Middle frontal gyrus (tissue), 1 donor: ENCODE data around the gene L3MBTL1.

ENCODE experiments used
- DNase-seq: peaks from one replicate; pipeline ENCODE4 v3.0.0-alpha.2; 2015; ENCODE audit warnings: low spot score; ENCODE audit errors: extremely low spot score

L3MBTL1 gene

DNA sequence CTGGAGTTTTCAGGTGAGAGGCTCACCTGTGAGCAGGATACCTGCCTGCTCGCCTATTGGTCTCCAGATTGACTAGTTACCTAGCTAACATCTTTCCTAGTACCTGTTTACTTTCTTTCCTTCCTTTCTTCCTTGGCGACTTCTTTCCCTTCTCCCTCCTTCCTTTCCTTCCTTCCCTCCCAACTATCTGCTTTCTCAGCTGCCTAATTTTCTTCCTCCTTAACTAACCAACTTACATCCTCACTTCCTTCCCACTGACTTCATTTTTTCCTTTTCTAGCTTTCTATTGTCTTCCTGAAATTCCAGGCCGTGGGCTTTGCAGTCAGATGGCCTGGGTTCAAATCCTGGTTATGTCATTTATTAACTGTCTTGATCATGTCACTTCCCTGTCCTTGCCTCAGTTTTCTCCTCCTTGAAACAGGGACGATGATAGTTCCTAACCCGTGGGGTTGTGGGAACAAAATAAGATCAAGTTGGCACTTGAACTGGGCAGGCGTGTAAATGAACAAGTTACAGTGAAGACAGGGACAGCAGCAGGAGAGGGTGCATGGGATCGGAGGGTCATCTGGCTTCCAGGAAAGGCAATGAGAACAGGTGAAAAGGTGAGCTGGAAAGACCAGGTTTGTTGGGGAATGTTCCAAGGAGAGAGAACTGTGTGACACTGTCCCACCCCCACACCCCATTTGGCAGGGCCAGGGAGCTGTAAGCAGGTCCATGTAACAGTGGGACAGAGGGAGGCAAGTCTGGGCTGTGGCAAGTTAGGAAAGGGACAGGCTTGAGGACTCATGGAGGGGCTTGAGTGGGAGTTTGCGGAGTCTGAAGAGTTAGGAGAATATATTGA, 51.9 kb downstream of the L3MBTL1 start:
- DNase-seq = no peak

DNA sequence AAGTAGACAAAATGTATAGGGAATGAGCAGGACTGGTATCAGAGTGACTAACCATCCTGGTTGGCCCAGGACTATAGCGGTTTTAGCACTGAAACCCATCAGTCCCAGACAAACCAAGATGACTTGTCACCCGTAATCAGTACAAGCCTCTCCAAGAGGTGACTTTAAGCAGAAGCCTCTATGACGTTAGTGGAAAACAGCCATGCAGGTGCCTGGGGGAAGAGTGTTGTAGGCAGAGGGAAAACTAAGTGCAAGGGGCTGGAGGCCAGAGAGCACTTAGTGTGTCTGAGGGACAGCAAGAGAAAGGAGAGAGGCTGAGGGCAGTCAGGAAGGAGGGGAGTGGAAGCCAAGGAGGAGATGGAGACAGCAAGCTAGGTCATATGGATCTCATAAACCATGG, 53.5 kb downstream of the L3MBTL1 start:
- no peak for DNase-seq

DNA sequence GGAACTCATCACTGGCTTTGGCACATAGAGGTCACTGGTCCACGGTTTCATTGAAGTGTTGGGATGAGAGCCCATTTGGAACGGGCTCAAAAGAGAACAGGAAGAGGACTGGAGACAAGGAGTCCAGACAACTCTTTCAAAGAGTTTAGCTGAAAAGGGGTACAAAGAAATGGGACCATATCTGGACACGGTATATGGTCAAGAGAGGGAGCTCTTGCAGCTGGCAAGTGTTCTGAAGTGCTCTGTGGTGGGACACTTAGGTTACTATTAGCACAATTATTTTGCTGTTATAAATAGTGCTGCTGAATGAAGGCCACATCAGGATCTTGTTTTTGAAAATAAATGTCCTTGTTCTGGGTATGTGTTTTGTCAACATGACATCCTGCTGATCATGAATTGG, 55.9 kb downstream of the L3MBTL1 start:
- DNase-seq = no peak

DNA sequence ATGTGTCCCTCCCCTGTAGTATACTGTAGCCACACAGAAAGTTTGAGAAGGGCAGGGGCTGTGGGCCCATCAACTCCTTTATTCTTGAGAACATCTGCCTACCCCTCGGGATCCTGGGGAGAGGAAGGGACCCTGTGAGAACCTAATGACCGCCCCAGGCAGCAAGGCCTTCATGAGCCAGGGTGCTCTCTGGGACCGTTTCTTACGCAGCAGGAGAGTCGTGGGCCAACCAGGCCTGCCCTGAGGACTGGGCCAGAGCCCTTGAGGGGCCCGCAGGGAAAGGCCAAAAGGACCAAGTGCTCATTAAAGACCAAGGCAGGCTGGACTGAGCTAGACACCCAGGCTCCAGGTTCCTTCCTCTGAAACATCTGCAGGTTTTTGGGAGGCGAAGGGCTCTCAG, 56.5 kb downstream of the L3MBTL1 start:
- no peak for DNase-seq

DNA sequence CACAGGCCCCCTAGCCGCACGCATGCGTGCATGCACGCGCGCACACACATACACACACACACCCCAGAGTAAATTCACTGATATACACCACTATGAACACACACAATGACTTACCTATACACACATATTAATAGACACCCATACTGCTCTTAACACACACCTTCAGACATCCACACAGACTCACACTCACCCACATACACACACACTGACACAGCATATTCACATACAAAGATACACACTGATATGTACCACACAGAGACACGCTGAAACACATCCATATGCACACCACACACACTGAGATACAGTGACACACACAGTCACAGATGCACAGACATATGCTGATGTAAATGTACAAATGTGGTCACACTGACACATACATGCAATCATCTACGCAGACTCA, 57.0 kb downstream of the L3MBTL1 start:
- DNase-seq = no peak

DNA sequence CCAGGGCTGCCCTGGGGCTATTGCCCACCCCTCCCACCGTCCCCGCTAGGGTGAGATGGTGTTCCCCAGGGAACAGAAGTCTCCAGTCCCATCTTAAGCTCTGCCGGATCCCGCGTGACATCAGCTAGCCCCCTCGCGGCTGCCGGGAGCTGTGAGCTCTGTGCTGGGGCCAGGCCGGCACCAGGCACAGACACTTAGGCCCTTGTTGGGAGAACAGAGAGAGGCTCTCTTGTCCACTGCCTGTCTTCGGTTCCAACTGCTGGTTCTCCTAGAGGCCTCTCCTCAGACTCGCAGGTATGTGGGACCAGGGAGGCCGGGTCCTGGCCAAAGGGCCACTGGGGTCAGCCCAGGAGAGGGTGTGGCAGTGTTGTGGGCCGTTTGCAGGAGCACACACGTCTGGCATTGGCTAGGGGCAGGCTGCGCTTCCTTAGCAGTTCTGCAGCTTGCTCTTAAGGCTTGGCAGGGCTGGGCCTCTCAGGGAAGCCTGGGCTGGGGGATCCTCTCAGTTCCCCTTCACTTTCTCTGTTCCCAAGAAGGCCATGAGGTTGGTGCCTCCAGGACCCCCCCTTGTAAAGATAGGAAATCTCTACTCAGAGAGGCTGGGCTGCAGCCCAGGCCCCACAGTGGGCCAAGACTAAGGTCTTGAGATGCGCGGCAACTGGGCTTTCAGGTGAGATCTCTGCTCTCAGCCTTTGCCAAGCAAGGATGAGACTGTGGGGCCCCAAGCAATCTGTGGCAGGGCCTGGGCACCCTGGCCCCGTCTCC, 57.7 kb downstream of the L3MBTL1 start:
- peak; percentile 24 for DNase-seq

DNA sequence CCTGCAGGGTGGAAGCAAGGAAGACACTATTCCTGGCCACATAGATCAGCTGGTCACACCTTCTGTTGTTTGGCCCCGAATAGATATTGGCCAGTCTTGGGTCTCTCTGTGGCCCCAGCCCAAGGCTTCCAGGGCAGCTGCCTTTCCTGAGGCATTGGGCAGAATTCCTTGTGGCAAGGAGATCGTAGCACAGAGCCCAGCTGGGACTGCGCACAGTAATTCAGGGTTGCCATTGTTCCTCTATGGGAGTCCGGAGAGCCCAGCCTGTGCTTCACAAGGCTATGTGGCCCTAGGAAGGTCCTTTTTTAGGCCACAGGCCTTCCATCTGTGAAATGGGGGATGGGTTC, 58.2 kb downstream of the L3MBTL1 start:
- DNase-seq = no peak

DNA sequence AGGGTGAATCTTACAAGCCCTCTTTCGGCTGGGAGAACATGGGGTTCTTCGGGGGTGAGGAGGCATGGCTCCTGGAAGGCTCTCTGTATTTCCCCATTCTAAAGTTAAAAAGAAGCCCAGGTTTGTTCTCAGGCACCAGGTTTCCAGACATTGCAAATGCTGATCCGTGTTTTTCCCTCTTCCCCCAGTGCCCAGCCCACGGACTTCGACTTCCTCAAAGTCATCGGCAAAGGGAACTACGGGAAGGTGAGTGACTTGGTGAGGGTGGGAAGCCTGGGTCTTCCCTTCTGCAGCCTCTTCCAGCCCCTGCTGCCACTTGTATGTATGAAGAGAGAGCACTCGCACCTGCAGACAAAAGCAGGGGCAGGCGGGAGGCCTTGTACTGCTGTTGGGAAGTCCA, 60.0 kb downstream of the L3MBTL1 start:
- no peak for DNase-seq

DNA sequence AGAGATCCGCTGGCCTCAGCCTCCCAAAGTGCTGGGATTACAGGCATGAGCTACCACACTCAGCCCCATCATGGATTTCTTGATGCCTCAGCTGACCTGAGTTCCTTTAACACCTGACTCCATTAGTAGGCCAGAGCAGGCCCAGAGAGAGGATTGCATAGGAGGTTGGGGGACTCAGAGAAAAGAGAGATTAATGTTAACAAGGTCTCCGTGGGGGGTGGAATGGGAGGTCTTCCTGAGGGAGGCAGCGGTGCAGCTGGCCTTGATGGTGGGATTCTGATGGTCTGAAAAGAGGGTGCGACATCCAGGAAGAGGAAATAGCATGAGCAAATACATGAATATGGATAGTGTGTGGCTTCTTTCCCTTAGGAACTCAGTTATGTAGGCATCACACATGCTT, 61.2 kb downstream of the L3MBTL1 start:
- DNase-seq = no peak

DNA sequence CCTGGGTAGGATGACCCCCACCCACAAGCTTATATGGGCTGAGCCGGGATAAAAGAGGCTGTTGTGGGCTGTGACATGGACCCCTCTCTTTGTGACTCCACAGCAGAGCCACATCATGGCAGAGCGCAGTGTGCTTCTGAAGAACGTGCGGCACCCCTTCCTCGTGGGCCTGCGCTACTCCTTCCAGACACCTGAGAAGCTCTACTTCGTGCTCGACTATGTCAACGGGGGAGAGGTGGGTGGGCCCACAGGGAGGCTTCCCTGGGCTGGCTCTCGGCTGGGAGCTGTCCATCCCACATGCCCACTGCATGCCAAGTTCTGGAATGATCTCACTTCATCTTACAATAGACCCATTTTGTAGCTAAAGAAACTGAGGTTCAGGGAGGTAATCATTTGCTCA, 61.8 kb downstream of the L3MBTL1 start:
- DNase-seq = no peak

DNA sequence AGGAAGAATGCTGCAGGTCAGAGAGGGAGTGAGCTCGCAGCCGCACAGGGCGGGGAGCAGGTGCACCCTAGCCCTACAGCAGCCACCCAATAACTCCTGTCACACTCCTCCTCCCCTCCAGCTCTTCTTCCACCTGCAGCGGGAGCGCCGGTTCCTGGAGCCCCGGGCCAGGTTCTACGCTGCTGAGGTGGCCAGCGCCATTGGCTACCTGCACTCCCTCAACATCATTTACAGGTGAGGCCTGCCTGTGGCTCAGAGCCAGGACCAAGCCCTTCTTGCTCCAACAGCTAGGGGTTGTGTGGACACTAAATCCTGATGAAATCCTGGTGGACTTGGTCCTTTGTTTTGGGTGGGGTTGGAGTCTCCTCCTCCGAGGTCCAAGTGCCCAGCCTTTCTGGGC, 63.0 kb downstream of the L3MBTL1 start:
- no peak for DNase-seq

DNA sequence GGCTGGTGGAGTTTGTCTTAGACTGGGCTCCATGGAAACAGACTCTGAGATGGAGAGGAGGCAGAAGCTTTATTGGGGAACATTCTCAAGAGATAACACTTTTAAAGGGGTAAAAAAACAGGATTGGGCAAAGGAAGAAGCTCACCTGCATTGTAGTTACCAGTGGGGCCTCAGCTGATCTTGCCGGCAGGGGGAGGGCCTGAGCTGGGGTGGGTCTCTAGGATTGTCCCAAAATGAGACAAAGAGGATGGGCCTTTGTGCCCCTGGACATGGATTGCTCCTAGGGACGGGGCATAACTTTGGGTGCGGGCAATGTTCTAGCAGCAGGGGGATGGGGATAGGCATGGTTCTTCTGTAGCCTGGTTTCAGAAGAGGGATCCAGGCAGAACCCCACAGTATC, 63.8 kb downstream of the L3MBTL1 start:
- no peak for DNase-seq

DNA sequence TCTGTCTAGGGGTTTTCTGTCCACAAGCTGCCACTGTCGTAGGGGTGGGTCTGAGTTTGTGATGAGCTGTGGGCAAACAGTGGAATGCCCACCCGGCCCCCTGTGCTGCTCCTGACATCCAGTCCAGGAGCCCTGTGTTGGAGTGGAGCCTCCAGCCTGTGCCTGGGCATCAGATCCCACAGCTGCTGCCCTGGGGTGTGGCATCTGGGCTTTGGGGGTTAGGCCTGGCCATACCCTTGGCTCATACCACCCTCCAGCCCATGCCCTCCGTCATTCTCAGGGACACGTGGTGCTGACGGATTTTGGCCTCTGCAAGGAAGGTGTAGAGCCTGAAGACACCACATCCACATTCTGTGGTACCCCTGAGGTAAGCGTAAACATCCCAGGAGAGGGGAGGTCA, 64.3 kb downstream of the L3MBTL1 start:
- DNase-seq = no peak

DNA sequence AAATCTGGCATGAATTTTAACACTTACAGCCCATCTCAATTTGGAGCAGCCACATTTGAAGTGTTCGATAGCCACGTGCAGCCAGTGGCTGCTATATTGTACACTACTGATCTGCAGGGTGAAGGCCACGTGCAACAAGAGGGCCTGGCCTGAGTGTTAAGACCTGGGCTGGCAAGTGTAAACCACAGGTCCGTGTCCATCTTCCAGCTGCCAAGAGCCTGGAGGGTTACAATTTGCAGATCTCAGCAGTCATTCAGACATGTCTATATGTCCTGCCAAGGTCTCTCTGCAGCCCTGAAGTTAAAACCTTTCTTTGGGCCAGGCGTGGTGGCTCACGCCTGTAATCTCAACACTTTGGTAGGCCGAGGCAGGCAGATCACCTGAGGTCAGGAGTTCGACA, 65.4 kb downstream of the L3MBTL1 start:
- DNase-seq = no peak

DNA sequence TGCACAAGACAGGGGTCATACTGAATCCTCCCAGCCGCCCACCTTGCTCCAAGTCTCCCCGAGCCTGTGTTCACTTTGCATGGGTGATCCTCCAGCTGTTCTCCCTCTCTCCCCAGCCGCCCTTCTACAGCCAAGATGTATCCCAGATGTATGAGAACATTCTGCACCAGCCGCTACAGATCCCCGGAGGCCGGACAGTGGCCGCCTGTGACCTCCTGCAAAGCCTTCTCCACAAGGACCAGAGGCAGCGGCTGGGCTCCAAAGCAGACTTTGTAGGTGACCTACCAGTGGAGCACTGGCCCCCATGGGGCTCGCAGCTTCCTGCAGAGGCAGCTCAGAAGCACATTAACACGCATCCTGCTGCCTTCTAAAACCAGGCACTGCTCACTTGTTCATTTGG, 68.6 kb downstream of the L3MBTL1 start:
- no peak for DNase-seq

DNA sequence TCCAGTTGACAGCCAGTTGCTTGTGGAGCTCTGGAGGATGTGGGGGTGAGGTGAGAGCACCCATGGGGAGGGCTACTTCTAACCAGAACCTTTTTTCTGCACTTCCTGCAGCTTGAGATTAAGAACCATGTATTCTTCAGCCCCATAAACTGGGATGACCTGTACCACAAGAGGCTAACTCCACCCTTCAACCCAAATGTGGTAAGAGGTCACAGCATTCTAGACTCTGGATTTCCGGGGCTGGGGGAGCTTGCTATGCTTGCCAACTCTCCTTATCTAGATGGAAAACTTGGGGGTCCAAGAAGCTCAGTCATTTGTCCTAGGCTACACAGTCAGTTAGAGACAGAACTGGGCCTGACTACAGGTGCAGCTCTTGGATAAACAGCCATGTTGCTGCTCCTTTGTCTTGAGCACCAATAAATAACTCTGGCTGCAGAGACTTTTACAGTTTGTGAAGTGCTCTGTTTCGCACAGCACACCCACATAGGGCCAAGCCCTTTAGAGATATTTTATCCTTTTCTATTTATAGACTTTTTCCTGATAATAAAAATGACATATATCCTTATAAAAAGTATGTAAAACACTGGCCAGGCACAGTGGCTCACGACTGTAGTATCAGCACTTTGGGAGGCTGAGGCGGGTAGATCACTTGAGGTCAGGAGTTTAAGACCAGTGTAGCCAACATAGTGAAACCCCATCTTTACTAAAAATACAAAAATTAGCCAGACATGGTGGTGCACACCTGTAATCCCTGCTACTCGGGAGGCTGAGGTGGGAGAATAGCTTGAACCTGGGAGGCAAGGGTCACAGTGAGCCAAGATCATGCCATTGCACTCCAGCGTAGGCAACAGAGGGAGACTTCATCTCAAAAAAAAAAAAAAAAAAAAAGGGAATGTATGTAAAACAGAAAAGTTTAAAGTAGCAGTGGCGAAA, 72.6 kb downstream of the L3MBTL1 start:
- DNase-seq = no peak

DNA sequence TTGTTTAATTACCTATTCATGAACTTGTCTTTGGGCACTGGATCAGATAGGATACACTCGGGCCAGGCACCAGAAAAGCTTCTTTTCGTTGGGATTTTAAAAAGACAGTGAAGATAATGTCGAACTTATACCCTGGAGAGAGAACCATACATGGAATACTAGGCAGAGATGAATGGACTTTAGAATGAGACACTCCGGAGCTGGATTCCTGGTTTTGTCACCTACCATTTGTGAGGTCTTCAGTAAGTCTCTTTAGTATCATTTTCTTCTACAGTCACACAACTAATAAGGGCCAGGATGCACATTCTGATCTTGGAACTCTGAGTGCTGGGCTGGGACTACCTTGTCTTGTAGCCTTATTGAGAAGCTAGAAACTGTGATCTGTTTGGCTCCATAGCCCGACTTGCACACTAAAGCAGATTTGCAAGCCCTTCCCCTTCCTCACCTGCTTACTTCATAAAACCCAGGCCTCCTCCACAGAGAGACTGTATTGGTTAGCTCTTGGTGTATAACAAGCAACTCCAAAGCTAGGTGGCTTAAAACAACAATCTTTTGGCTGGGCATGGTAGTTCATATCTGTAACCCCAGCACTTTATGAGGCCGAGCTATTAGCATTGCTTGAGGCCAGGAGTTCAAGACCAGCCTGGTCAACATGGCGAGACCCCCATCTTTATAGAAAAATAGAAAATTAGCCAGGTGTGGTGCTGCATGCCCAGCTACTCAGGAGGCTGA, 75.8 kb downstream of the L3MBTL1 start:
- DNase-seq = no peak

DNA sequence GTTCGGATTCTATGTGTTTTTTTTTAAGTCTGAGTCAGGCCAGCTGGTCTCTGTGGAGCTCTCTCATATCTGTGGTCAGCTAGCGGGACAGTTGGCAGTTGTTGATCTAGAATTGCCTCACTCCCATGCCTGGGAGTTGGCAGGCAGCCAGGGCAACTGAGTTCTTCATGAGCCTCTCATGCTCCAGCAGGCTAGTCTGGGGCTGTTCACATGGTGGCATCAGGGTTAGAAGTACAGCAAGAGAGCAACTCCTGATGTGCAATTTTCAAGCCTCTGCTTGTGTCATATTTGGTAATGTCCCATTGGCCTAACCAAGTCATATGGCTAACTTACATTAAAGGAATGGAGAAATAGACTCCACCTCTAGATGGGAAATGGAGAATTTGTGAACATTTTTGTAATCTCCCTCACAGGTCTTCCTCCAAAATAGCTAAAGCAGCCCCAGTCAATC, 76.5 kb downstream of the L3MBTL1 start:
- DNase-seq = peak; percentile 12

DNA sequence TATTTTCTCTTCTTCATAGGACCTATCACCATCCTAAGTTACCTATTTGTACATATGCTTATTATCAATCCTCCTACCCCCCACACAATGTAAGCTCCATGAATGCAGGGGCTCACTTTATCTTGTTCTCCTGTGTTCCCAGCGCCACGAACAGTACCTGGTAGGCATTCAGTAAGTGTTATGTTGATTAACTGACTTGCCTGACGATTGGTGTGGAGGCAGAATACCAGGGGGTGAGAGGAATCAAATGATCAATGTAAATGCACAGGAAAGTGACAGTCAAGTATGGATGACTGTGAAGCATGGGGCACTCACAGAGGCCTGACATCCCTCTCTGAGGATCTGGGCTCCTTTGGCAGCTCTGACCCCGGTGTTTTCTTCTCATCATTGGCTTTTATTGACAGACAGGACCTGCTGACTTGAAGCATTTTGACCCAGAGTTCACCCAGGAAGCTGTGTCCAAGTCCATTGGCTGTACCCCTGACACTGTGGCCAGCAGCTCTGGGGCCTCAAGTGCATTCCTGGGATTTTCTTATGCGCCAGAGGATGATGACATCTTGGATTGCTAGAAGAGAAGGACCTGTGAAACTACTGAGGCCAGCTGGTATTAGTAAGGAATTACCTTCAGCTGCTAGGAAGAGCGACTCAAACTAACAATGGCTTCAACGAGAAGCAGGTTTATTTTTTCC, 77.1 kb downstream of the L3MBTL1 start:
- no peak for DNase-seq

DNA sequence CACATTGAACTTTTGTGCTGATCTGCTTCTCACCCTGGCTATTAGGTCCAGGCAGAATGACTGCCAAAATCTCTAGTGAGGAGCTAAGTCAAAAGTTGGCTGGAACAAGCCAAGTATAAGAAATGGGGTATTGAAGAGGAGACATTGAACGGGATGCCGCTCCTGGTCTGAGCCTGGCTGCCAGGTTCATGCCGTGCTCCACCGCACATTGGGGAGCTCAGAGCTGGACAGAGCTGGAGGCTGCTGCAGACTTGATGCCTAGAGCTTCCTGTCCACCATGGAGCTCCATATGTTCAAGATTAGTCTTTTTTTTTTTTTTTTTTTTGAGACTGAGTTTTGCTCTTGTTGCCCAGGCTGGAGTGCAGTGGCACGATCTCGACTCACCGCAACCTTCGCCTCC, 79.1 kb downstream of the L3MBTL1 start:
- no peak for DNase-seq
